ENCODE measurements around the gene RFC2.
A peak's percentile ranks its signal among the peaks of the same experiment; 100 is the strongest.
"Not testable (repeated sequence)": the region's sequence is repeated elsewhere in the genome, so short reads cannot be mapped to it uniquely, and the experiment has no call there.

The RFC2 gene

GRCh38 chr7:74282748-74283459 is 28.7 kb upstream of the RFC2 start:
- DNase-seq (ENCODE audit: low spot score), result no peak

GRCh38 chr7:74280985-74281384 is 26.8 kb upstream of the RFC2 start:
- DNase-seq (ENCODE audit: low spot score), result no peak

- no peak for DNase-seq (ENCODE audit: low spot score)
These were observed 23.4 kb upstream of the RFC2 start for GRCh38 chr7:74277636-74278035.

GRCh38 chr7:74275401-74275881 is 21.2 kb upstream of the RFC2 start:
- no peak for DNase-seq (ENCODE audit: low spot score)

GRCh38 chr7:74272305-74273038 is 18.3 kb upstream of the RFC2 start:
- DNase-seq (ENCODE audit: low spot score), result no peak

- DNase-seq (ENCODE audit: low spot score), result no peak
These were observed 17.5 kb upstream of the RFC2 start for GRCh38 chr7:74271742-74272141.

GRCh38 chr7:74269757-74270277 is 15.6 kb upstream of the RFC2 start:
- DNase-seq (ENCODE audit: low spot score), result peak; percentile 43

- DNase-seq (ENCODE audit: low spot score), result no peak
These were observed 13.8 kb upstream of the RFC2 start for GRCh38 chr7:74267756-74268565.

GRCh38 chr7:74266191-74266963 is 12.2 kb upstream of the RFC2 start:
- no peak for DNase-seq (ENCODE audit: low spot score)

- DNase-seq (ENCODE audit: low spot score), result no peak
These were observed 9.4 kb upstream of the RFC2 start for GRCh38 chr7:74263399-74264120.

- DNase-seq (ENCODE audit: low spot score), result no peak
These were observed 8.6 kb upstream of the RFC2 start for GRCh38 chr7:74262639-74263398.

GRCh38 chr7:74258639-74259038 is 4.4 kb upstream of the RFC2 start:
- DNase-seq (ENCODE audit: low spot score), result no peak

- no peak for DNase-seq (ENCODE audit: low spot score)
These were observed 2.6 kb upstream of the RFC2 start for GRCh38 chr7:74256491-74257408.

- DNase-seq (ENCODE audit: low spot score), result not testable (repeated sequence)
These were observed 1.3 kb upstream of the RFC2 start for GRCh38 chr7:74255461-74255860.

GRCh38 chr7:74254858-74255379 is 720 bp upstream of the RFC2 start:
- DNase-seq (ENCODE audit: low spot score), result no peak

GRCh38 chr7:74253835-74254128 is 417 bp downstream of the RFC2 start:
- no peak for DNase-seq (ENCODE audit: low spot score)

GRCh38 chr7:74253331-74253730 is 868 bp downstream of the RFC2 start:
- DNase-seq (ENCODE audit: low spot score), result no peak

- no peak for DNase-seq (ENCODE audit: low spot score)
These were observed 1.3 kb downstream of the RFC2 start for GRCh38 chr7:74252893-74253292.

- not testable (repeated sequence) for DNase-seq (ENCODE audit: low spot score)
These were observed 5.1 kb downstream of the RFC2 start for GRCh38 chr7:74249058-74249457.
